A549 (cell line): ENCODE measurements around the gene NPLOC4.

ENCODE experiments used
- CEBPB ChIP-seq, 2 experiments: fragments of >200 bp in 1 of 2; sonication (Bioruptor Twin) in 1 of 2; formaldehyde crosslinking in 1 of 2; IDR thresholded peaks; 2 replicates each; pipeline ENCODE4 v1.6.1; 2012 to 2016
- MYC ChIP-seq: IDR thresholded peaks from 2 replicates; pipeline ENCODE4 v1.6.1; 2012; ENCODE audit warnings: mild to moderate bottlenecking, inconsistent platforms, low read length, improper control_type of control experiment, borderline replicate concordance
- RAD21 ChIP-seq, 2 experiments: fragments of >200 bp in 1 of 2; sonication (Bioruptor Twin) in 1 of 2; formaldehyde crosslinking in 1 of 2; IDR thresholded peaks in 1 of 2; conservative IDR thresholded peaks in 1 of 2; 2 replicates in 1 of 2; 3 replicates in 1 of 2; pipeline ENCODE4 v1.6.1; 2012 to 2018; ENCODE audit warnings: inconsistent platforms in 1 of 2
- TF ChIP-seq, protein P1 (sequence below): fragments of >200 bp; sonication (Bioruptor Twin); formaldehyde crosslinking; IDR thresholded peaks from 3 replicates; pipeline ENCODE4 v1.5.1; 2016
- TF ChIP-seq, protein P2 (sequence below): fragments of 200-600 bp; sonication (generic); IDR thresholded peaks from 2 replicates; pipeline ENCODE4 v1.6.1; 2016; ENCODE audit warnings: antibody characterized with exemption, mild to moderate bottlenecking, moderate library complexity
- TF ChIP-seq, protein P3 (sequence below): fragments of 250-450 bp; sonication (Bioruptor Pico); IDR thresholded peaks from 2 replicates; pipeline ENCODE4 v1.5.0; 2021; ENCODE audit warnings: mild to moderate bottlenecking, moderate library complexity, borderline replicate concordance

DNA sequence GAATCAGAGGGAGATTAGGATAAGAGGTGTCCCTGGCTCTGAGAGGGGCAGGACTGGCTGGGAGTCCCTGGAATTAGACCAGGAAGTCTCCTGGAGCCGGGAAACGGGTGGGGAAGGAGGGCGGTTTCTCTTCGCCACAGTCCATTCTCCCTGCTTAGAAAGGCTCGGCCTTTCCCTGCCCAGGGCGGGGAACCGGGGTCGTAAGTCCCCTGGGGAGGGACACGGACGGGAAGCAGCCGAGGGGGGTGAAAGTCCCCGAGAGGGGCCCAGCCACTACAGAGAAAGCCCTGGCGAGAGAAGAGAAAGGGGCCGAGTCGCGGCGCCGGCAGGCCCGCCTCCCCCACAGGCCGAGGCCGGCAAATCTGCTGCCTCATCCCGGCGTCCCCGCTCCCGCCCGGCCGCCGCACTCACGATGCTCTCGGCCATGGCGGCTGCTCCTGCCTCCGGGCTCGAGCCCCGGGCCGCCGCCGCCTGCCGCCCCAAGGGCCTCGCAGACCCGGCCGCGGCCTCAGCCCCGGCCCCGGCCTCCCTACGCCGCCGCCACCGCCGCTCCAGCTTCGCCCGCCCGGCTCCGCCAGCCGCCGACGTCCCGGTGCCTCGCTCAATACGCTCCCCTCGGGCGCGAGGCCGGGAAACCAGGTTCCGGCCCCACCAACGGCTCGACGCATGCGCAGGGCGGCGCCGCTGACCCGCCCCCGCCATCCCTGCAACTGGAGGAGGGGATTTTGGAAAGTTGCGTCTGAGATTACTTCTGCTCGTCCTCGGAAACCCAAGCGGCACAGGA is at the start of gene NPLOC4, which contains the start of gene TSPAN10:
- TF ChIP-seq MYC = 0 out of 2 replicates have a peak, but pooled peaks have one; percentile 47
- TF ChIP-seq, protein P1, sequence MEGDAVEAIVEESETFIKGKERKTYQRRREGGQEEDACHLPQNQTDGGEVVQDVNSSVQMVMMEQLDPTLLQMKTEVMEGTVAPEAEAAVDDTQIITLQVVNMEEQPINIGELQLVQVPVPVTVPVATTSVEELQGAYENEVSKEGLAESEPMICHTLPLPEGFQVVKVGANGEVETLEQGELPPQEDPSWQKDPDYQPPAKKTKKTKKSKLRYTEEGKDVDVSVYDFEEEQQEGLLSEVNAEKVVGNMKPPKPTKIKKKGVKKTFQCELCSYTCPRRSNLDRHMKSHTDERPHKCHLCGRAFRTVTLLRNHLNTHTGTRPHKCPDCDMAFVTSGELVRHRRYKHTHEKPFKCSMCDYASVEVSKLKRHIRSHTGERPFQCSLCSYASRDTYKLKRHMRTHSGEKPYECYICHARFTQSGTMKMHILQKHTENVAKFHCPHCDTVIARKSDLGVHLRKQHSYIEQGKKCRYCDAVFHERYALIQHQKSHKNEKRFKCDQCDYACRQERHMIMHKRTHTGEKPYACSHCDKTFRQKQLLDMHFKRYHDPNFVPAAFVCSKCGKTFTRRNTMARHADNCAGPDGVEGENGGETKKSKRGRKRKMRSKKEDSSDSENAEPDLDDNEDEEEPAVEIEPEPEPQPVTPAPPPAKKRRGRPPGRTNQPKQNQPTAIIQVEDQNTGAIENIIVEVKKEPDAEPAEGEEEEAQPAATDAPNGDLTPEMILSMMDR = no peak
- TF ChIP-seq, protein P2, sequence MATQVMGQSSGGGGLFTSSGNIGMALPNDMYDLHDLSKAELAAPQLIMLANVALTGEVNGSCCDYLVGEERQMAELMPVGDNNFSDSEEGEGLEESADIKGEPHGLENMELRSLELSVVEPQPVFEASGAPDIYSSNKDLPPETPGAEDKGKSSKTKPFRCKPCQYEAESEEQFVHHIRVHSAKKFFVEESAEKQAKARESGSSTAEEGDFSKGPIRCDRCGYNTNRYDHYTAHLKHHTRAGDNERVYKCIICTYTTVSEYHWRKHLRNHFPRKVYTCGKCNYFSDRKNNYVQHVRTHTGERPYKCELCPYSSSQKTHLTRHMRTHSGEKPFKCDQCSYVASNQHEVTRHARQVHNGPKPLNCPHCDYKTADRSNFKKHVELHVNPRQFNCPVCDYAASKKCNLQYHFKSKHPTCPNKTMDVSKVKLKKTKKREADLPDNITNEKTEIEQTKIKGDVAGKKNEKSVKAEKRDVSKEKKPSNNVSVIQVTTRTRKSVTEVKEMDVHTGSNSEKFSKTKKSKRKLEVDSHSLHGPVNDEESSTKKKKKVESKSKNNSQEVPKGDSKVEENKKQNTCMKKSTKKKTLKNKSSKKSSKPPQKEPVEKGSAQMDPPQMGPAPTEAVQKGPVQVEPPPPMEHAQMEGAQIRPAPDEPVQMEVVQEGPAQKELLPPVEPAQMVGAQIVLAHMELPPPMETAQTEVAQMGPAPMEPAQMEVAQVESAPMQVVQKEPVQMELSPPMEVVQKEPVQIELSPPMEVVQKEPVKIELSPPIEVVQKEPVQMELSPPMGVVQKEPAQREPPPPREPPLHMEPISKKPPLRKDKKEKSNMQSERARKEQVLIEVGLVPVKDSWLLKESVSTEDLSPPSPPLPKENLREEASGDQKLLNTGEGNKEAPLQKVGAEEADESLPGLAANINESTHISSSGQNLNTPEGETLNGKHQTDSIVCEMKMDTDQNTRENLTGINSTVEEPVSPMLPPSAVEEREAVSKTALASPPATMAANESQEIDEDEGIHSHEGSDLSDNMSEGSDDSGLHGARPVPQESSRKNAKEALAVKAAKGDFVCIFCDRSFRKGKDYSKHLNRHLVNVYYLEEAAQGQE = no peak
- TF ChIP-seq RAD21 (conservative IDR thresholded peaks at IDR 0.05 in 1 of 2, IDR thresholded peaks at IDR 0.05 in 1 of 2) = no peak; a peak in 2 of 5 replicates
- peak in 1 of 2 experiments; percentile 19; a peak in 1 of 4 replicates for TF ChIP-seq CEBPB (IDR thresholded peaks at IDR 0.05)
- TF ChIP-seq, protein P3, sequence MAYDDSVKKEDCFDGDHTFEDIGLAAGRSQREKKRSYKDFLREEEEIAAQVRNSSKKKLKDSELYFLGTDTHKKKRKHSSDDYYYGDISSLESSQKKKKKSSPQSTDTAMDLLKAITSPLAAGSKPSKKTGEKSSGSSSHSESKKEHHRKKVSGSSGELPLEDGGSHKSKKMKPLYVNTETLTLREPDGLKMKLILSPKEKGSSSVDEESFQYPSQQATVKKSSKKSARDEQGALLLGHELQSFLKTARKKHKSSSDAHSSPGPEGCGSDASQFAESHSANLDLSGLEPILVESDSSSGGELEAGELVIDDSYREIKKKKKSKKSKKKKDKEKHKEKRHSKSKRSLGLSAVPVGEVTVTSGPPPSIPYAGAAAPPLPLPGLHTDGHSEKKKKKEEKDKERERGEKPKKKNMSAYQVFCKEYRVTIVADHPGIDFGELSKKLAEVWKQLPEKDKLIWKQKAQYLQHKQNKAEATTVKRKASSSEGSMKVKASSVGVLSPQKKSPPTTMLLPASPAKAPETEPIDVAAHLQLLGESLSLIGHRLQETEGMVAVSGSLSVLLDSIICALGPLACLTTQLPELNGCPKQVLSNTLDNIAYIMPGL = no peak; the same call in 1 of the 2 replicates
